ENCODE measurements around the gene RDH11. TPM values are rescaled to one million over a fixed set of nuclear protein-coding genes. Genes with fewer than 3 reads are reported as not detected.
A peak's percentile ranks its signal among the peaks of the same experiment; 100 is the strongest.

RDH11 gene
- total RNA-seq, 4 donors from 2014 or later, result 19.1 to 90.1 (median 39.0) TPM

DNA sequence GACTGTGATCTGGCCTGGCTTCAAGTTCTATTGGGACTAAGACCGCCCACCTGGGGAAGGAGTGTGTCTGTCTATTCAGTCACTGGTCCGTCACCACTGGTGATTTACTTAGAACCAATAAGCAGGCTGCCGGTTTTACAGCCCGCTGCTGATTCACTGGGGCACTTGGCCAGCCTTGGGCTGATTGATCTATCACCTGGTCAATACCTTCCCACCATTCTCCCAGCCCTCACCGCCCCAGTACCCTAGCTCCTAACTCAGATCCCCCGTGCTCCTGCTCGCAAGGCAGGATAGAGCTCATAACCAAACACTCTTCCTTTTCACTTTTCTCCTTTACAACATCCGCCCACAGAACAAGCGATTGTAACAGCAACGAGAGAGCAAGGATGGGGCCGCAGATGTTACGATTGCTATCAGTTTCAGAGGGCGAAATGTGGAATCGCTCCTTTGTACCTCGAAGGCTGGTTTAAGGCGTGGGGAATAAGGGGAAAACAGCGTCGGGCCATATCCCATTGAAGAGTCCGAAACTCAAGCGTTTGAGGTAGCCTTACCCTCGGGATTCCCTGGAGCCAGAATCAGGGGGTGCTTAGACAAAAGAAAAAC, 672 bp downstream of the RDH11 start:
- intact Hi-C loops (cut with DNase I; ENCODE audit: low total_unique reads), result no loop called here
- DNase-seq, result peak in 1 of 2 donors; percentile 41
- Histone ChIP-seq H3K27ac (peak overlapping the region; percentile 70 to 79), H3K4me1 (peaks cover 0 to 3% of the 10 kb centered on the region in 2 donors), H3K9me3 (no peaks in the 10 kb centered on the region), H3K36me3 (no peaks in the 10 kb centered on the region), H3K4me3 (peak overlapping the region; percentile 69 to 86), H3K27me3 (no peaks in the 10 kb centered on the region)
- TF ChIP-seq, protein P1, sequence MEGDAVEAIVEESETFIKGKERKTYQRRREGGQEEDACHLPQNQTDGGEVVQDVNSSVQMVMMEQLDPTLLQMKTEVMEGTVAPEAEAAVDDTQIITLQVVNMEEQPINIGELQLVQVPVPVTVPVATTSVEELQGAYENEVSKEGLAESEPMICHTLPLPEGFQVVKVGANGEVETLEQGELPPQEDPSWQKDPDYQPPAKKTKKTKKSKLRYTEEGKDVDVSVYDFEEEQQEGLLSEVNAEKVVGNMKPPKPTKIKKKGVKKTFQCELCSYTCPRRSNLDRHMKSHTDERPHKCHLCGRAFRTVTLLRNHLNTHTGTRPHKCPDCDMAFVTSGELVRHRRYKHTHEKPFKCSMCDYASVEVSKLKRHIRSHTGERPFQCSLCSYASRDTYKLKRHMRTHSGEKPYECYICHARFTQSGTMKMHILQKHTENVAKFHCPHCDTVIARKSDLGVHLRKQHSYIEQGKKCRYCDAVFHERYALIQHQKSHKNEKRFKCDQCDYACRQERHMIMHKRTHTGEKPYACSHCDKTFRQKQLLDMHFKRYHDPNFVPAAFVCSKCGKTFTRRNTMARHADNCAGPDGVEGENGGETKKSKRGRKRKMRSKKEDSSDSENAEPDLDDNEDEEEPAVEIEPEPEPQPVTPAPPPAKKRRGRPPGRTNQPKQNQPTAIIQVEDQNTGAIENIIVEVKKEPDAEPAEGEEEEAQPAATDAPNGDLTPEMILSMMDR (IDR thresholded peaks at IDR 0.05), result no peak
- no peak for TF ChIP-seq POLR2A (IDR thresholded peaks at IDR 0.05)

DNA sequence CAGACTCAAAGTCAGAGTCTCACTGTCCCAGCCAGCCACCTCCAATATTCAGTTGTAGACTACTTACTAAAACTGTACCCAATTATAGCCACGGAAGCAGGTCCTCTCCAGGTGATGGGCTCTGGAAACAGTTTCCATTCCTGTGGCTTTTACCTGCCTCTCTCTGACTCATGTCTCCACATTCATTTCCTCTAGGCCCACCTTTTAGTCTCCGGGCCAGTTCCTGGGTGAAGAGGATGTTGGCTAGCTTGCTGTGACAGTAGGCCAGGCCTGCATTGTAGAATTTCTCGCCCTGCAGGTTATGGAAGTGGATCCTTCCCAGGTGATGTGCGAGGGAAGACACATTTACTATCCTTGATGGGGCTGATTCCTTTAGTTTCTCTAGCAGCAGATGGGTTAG, 5.6 kb downstream of the RDH11 start:
- Histone ChIP-seq H3K36me3 (no peaks in the 10 kb centered on the region), H3K27ac (no peak overlapping the region), H3K27me3 (no peaks in the 10 kb centered on the region), H3K9me3 (no peaks in the 10 kb centered on the region), H3K4me3 (no peak overlapping the region), H3K4me1 (peaks cover 0 to 3% of the 10 kb centered on the region in 2 donors)
- TF ChIP-seq, protein P1 (IDR thresholded peaks at IDR 0.05), result no peak
- no peak for TF ChIP-seq POLR2A (IDR thresholded peaks at IDR 0.05)
- DNase-seq, result no peak
- intact Hi-C loops (cut with DNase I; ENCODE audit: low total_unique reads), result no loop called here

DNA sequence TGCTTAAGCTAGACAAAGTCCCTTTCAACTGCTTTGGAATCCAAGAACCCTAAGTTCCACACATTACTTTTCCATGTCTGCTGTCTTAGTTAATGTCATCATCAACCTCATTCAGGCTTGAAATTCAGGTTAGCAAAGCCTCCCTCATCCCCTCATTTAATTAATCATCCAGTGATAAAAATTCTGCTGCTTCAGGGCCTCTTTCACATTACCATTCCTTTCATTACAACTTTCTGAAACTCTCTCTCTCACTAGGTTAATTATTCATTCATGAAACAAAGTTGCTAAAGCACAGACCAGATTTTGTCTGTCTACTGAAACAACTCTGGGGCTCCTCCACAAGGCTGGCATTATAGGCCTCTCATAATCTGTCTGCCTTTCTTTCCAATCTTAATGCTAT, 11.7 kb downstream of the RDH11 start:
- Histone ChIP-seq H3K27ac (no peak overlapping the region), H3K9me3 (no peaks in the 10 kb centered on the region), H3K36me3 (no peaks in the 10 kb centered on the region), H3K4me1 (no peaks in the 10 kb centered on the region), H3K27me3 (no peaks in the 10 kb centered on the region), H3K4me3 (no peak overlapping the region)
- intact Hi-C loops (cut with DNase I; ENCODE audit: low total_unique reads), result no loop called here
- DNase-seq, result no peak
- TF ChIP-seq, protein P1 (IDR thresholded peaks at IDR 0.05), result no peak
- TF ChIP-seq POLR2A (IDR thresholded peaks at IDR 0.05), result no peak

DNA sequence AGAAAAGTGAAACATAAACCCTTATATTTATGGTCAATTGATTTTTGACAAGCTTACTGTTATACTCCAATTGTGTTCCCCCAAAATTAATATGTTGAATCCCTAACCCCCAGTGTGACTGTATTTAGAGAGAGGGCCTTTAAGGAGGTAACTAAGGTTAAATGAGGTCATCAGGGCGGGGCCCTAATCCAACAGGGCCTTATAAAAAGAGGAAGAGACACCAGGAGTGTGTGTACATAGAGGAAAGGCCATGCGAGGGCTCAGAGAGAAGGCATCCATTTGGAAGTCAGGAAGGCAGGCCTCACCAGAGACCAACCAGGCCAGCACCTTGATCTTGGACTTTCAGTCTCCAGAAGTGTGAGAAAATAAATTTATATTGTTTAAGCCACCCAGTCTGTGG, 14.6 kb downstream of the RDH11 start:
- DNase-seq, result no peak
- Histone ChIP-seq H3K36me3 (no peaks in the 10 kb centered on the region), H3K27me3 (no peaks in the 10 kb centered on the region), H3K4me1 (no peaks in the 10 kb centered on the region), H3K9me3 (no peaks in the 10 kb centered on the region), H3K27ac (no peak overlapping the region), H3K4me3 (no peak overlapping the region)
- TF ChIP-seq, protein P1 (IDR thresholded peaks at IDR 0.05), result no peak
- no peak for TF ChIP-seq POLR2A (IDR thresholded peaks at IDR 0.05)
- intact Hi-C loops (cut with DNase I; ENCODE audit: low total_unique reads), result no loop called here

DNA sequence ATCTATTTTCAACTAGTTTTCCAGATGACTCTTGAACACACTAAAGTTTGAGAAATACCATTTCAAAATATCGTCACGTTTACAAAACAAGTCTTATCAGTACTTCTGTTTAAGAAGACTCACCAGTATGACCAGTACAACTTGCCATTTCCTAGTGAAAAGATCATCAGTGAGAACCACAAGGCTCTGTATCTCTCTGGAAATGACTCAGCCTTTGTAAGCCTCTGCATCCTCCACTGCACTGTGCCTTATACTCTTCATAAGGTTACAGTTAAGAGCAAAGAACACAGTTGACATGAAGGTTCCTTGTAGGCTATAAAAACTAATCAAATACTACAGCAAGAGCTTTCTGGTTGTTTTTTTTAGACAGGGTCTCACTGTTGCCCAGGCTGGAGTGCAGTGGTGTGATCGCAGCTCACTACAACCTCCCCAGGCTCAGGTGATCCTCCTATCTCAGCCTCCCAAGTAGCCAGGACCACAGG, 15.4 kb downstream of the RDH11 start:
- Histone ChIP-seq H3K4me1 (peaks cover 0 to 3% of the 10 kb centered on the region in 2 donors), H3K27me3 (no peaks in the 10 kb centered on the region), H3K27ac (no peak overlapping the region), H3K9me3 (no peaks in the 10 kb centered on the region), H3K36me3 (no peaks in the 10 kb centered on the region), H3K4me3 (no peak overlapping the region)
- no peak for DNase-seq
- no peak for TF ChIP-seq POLR2A (IDR thresholded peaks at IDR 0.05)
- TF ChIP-seq, protein P1 (IDR thresholded peaks at IDR 0.05), result no peak
- intact Hi-C loops (cut with DNase I; ENCODE audit: low total_unique reads), result no loop called here
